ENCODE measurements around the gene NUDT16L1.

NUDT16L1 gene

GRCh38 chr16:4664538-4665418 is 28.6 kb upstream of the NUDT16L1 start:
- DNase-seq, result no peak

- no peak for DNase-seq
Observed at GRCh38 chr16:4666537-4667202, 26.7 kb upstream of the NUDT16L1 start.

- DNase-seq, result no peak
Observed at GRCh38 chr16:4667203-4667963, 26.0 kb upstream of the NUDT16L1 start.

GRCh38 chr16:4668313-4668960 is 24.9 kb upstream of the NUDT16L1 start:
- no peak for DNase-seq

- no peak for DNase-seq
Observed at GRCh38 chr16:4673387-4674046, 19.8 kb upstream of the NUDT16L1 start.

GRCh38 chr16:4674926-4675530 is 18.3 kb upstream of the NUDT16L1 start:
- DNase-seq, result no peak

GRCh38 chr16:4675864-4676786 is 17.2 kb upstream of the NUDT16L1 start:
- DNase-seq, result no peak

- DNase-seq, result no peak
Observed at GRCh38 chr16:4676831-4677230, 16.5 kb upstream of the NUDT16L1 start.

- DNase-seq, result no peak
Observed at GRCh38 chr16:4677390-4677789, 16.0 kb upstream of the NUDT16L1 start.

- no peak for DNase-seq
Observed at GRCh38 chr16:4677994-4678393, 15.4 kb upstream of the NUDT16L1 start.

- DNase-seq, result no peak
Observed at GRCh38 chr16:4678596-4678995, 14.8 kb upstream of the NUDT16L1 start.

GRCh38 chr16:4679156-4679849 is 14.1 kb upstream of the NUDT16L1 start:
- DNase-seq, result no peak

- DNase-seq, result no peak
Observed at GRCh38 chr16:4679850-4680636, 13.3 kb upstream of the NUDT16L1 start.

- DNase-seq, result no peak
Observed at GRCh38 chr16:4680673-4681470, 12.5 kb upstream of the NUDT16L1 start.

- no peak for DNase-seq
Observed at GRCh38 chr16:4681471-4682083, 11.8 kb upstream of the NUDT16L1 start.

- no peak for DNase-seq
Observed at GRCh38 chr16:4682084-4682591, 11.2 kb upstream of the NUDT16L1 start.

- DNase-seq, result no peak
Observed at GRCh38 chr16:4682616-4683254, 10.6 kb upstream of the NUDT16L1 start.

Measured in COR-L47 (cell line).